Hepatocyte (in vitro differentiated cells): ENCODE data around the gene IZUMO1. TPM values are rescaled to one million over a fixed set of nuclear protein-coding genes. Genes with fewer than 3 reads are reported as not detected.
"Not testable (repeated sequence)": the region's sequence is repeated elsewhere in the genome, so short reads cannot be mapped to it uniquely, and the experiment has no call there.

Experiments
- DNase-seq: peaks from one replicate; pipeline ENCODE4 v3.0.0-alpha.2; 2016; ENCODE audit warnings: low spot score
- H2AFZ ChIP-seq: fragments of 200-600 bp; sonication (generic); 2 replicates; pipeline ENCODE4 v1.6.0; 2016; ENCODE audit warnings: antibody characterized with exemption, mild to moderate bottlenecking
- H3K27ac ChIP-seq: fragments of 200-600 bp; sonication (generic); 2 replicates; pipeline ENCODE4 v1.5.1; 2016; ENCODE audit warnings: mild to moderate bottlenecking
- H3K27me3 ChIP-seq: fragments of 200-600 bp; sonication (generic); 2 replicates; pipeline ENCODE4 v1.6.1; 2016
- H3K36me3 ChIP-seq: fragments of 200-600 bp; sonication (generic); replicated peaks from 2 replicates; pipeline ENCODE4 v1.5.1; 2016; ENCODE audit warnings: low read depth; ENCODE audit not compliant: insufficient read depth
- H3K4me1 ChIP-seq: fragments of 200-600 bp; sonication (generic); 2 replicates; pipeline ENCODE4 v1.5.1; 2016; ENCODE audit warnings: mild to moderate bottlenecking, moderate library complexity; ENCODE audit not compliant: insufficient read depth
- H3K4me2 ChIP-seq: fragments of 200-600 bp; sonication (generic); 2 replicates; pipeline ENCODE4 v1.6.0; 2016
- H3K4me3 ChIP-seq: fragments of 200-600 bp; sonication (generic); 2 replicates; pipeline ENCODE4 v1.5.1; 2016; ENCODE audit warnings: mild to moderate bottlenecking
- H3K79me2 ChIP-seq: fragments of 200-600 bp; sonication (generic); 2 replicates; pipeline ENCODE4 v1.6.0; 2017; ENCODE audit warnings: mild to moderate bottlenecking
- H3K9me2 ChIP-seq: fragments of 200-600 bp; sonication (generic); replicated peaks from 2 replicates; pipeline ENCODE4 v1.6.0; 2017; ENCODE audit warnings: mild to moderate bottlenecking; ENCODE audit not compliant: insufficient read depth
- H3K9me3 ChIP-seq: fragments of 200-600 bp; sonication (generic); 2 replicates; pipeline ENCODE4 v1.5.1; 2016; ENCODE audit warnings: low read depth, mild to moderate bottlenecking
- H4K20me1 ChIP-seq: fragments of 200-600 bp; sonication (generic); 2 replicates; pipeline ENCODE4 v1.6.0; 2016; ENCODE audit warnings: mild to moderate bottlenecking; ENCODE audit not compliant: insufficient read depth, poor library complexity, severe bottlenecking
- EZH2 ChIP-seq: fragments of 200-600 bp; sonication (generic); IDR thresholded peaks from 2 replicates; pipeline ENCODE4 v1.6.1; 2016; ENCODE audit warnings: antibody characterized with exemption, mild to moderate bottlenecking, borderline replicate concordance
- EZH2phosphoT487 ChIP-seq: fragments of 200-600 bp; sonication (generic); IDR thresholded peaks from one replicate; pipeline ENCODE4 v1.6.1; 2018; ENCODE audit warnings: antibody characterized with exemption, mild to moderate bottlenecking, low read depth, moderate library complexity; ENCODE audit not compliant: unreplicated experiment, severe bottlenecking
- WGBS: methylation state at CpG from one replicate; pipeline ENCODE4 v1.1.6; 2016; ENCODE audit warnings: low lambda C conversion rate; ENCODE audit errors: missing lambda C conversion rate; 5-methylcytosine and 5-hydroxymethylcytosine counted together
- polyA plus RNA-seq: library from polyadenylated mRNA; unstranded; fragments of >200 nt; fragmentation: Nextera tagmentation; extraction: Ambion mirVana; gene quantifications from 2 replicates; pipeline ENCODE4 v1.2.1, GENCODE V29; 2016
- total RNA-seq: library from RNA; depleted of rRNA; stranded (reverse); fragments of >200 nt; gene quantifications from 2 replicates; pipeline ENCODE4 v1.2.3, GENCODE V29; 2014
- TF ChIP-seq, protein P1 (sequence below): fragments of 200-600 bp; sonication (generic); IDR thresholded peaks from 2 replicates; pipeline ENCODE4 v1.5.1; 2016; ENCODE audit warnings: antibody characterized with exemption, mild to moderate bottlenecking; ENCODE audit not compliant: poor library complexity

IZUMO1 gene
- total and polyA plus RNA-seq, 2 experiments from 2014 or later = 0.52 to 0.57 TPM

- H3K27me3 ChIP-seq = no peaks in the 10 kb centered on the region
- H3K4me1 ChIP-seq = peaks cover 16% of the 10 kb centered on the region
- no peaks in the 10 kb centered on the region for H3K36me3 ChIP-seq
- H3K9me3 ChIP-seq = no peaks in the 10 kb centered on the region
- H3K79me2 ChIP-seq = peaks cover 4% of the 10 kb centered on the region
- no peak for DNase-seq
- WGBS = 77% methylated on average over 4 of the region's 4 CpGs
- H2AFZ ChIP-seq = no peak overlapping the region
- H3K4me3 ChIP-seq = no peak overlapping the region
- TF ChIP-seq EZH2phosphoT487 (no peak), EZH2 (no peak)
- TF ChIP-seq, protein P1, sequence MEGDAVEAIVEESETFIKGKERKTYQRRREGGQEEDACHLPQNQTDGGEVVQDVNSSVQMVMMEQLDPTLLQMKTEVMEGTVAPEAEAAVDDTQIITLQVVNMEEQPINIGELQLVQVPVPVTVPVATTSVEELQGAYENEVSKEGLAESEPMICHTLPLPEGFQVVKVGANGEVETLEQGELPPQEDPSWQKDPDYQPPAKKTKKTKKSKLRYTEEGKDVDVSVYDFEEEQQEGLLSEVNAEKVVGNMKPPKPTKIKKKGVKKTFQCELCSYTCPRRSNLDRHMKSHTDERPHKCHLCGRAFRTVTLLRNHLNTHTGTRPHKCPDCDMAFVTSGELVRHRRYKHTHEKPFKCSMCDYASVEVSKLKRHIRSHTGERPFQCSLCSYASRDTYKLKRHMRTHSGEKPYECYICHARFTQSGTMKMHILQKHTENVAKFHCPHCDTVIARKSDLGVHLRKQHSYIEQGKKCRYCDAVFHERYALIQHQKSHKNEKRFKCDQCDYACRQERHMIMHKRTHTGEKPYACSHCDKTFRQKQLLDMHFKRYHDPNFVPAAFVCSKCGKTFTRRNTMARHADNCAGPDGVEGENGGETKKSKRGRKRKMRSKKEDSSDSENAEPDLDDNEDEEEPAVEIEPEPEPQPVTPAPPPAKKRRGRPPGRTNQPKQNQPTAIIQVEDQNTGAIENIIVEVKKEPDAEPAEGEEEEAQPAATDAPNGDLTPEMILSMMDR = no peak
- H3K27ac ChIP-seq = no peak overlapping the region
- no peaks in the 10 kb centered on the region for H3K9me2 ChIP-seq
- no peak overlapping the region for H3K4me2 ChIP-seq
- H4K20me1 ChIP-seq = no peaks in the 10 kb centered on the region
These were observed 48.7 kb downstream of the IZUMO1 start for GRCh38 chr19:48698046-48698445.

DNA sequence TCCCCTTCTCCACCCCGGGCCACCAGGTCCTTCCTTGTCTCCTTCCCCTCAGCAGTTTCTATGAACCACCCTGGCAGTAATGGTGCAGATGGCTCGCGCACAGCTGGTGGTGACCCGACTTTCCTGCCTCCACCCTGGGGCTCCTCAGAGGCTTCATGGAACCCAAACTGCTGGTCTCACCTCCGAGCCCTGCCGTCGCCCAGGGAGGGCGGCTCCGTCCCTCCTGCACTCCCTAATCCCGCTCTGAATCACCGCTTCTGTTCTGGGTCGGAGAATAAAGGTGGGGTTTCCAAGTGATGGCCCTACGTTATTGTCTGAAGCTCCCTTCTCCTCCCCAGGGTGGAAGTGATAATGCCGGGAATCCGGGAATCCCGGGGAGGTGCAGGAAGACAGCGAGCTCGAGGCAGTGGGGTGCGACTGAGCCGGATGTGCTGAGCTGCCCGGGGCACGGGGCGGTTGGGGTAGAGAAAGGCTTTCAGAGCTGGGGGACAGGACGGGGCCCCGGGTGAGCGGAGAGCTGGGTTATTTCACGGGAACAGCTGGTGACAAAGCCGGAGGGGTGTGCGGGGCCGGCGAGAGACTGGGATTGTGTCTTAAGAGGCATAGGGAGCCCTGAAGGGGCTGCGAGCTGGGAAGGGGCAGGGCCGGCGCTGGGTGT is 50.2 kb downstream of the IZUMO1 start:
- Histone ChIP-seq H3K27me3 (no peaks in the 10 kb centered on the region), H2AFZ (peak overlapping the region; percentile 62), H3K79me2 (peaks cover 4% of the 10 kb centered on the region), H3K4me2 (peak overlapping the region; percentile 74), H3K4me1 (peaks cover 16% of the 10 kb centered on the region), H3K9me2 (no peaks in the 10 kb centered on the region), H3K27ac (peak overlapping the region; percentile 94), H3K36me3 (no peaks in the 10 kb centered on the region), H4K20me1 (no peaks in the 10 kb centered on the region), H3K9me3 (no peaks in the 10 kb centered on the region), H3K4me3 (peak overlapping the region; percentile 31)
- peak; percentile 68 for TF ChIP-seq EZH2
- TF ChIP-seq, protein P1 = no peak
- no peak for DNase-seq
- WGBS = 4% methylated on average over 34 of the region's 34 CpGs

DNA sequence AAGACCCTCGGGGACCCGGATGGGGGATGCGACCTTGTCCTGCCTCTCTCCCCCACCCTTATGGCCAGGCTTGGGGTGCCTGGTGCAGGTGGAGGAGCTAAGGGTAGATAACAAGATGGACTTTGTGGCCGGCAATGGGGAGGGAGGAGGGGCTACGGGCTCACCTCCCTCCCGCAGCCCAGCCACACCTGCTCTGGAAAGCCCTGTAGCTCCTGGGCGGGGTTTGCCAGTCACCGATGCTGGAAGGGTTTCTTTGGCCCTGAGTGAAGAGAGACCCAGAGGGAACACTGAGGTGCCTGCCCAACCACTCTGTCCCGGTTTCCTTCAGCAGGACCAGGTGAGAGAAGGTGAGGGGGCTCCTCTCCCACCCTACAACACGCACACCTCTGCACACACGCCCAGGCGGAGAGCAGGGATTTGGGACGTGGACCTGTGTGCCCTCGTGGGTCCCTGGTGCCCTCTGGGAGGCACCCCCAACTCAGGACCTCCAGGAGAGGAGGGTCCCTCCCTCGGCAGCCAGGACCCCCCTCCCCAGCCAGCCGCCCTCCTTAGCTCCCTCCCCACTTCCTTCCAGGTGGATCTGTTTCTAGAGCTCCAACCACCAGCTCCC is 50.9 kb downstream of the IZUMO1 start, which contains the start of gene FUT2:
TSS of gene FUT2 (plus strand) at position 229 of the 610 bp plus-strand sequence. CDS start 6,986 bp downstream, outside the sequence.
- no peak for TF ChIP-seq EZH2phosphoT487
- no peak for TF ChIP-seq EZH2
- TF ChIP-seq, protein P1 = no peak
- peak within 1 kb of the TSS; percentile 62 for H2AFZ ChIP-seq
- no peaks in the 10 kb centered on the region for H3K27me3 ChIP-seq
- peak; percentile 89 for DNase-seq
- no peaks in the 10 kb centered on the region for H3K9me2 ChIP-seq
- peaks cover 4% of the 10 kb centered on the region for H3K79me2 ChIP-seq
- no peaks in the 10 kb centered on the region for H3K36me3 ChIP-seq
- H3K4me1 ChIP-seq = peaks cover 16% of the 10 kb centered on the region
- H3K27ac ChIP-seq = peak within 1 kb of the TSS; percentile 94
- peak within 1 kb of the TSS; percentile 74 for H3K4me2 ChIP-seq
- H4K20me1 ChIP-seq = no peaks in the 10 kb centered on the region
- no peaks in the 10 kb centered on the region for H3K9me3 ChIP-seq
- H3K4me3 ChIP-seq = peak within 1 kb of the TSS; percentile 31
- WGBS = 23% methylated on average over 14 of the region's 16 CpGs

DNA sequence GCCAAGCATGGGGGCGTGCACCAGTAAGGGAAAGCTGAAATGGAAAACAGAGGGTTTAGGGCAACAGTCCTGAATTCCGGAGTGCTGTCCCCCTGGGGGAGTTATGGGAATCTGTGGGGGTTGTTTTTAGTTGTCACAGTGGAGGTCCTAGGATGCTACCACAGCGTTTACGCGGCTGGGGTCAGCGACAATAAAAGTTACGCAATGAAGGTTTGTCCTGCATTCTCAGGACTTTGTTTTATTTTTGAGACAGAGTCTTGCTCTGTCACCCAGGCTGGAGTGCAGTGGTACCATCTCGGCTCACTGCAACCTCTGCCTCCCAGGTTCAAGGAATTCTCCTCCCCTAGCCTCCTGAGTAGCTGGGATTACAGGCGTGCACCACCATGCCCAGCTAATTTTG is 53.1 kb downstream of the IZUMO1 start:
- not testable (repeated sequence) for H4K20me1 ChIP-seq, H3K79me2 ChIP-seq, DNase-seq, H3K27me3 ChIP-seq, H3K36me3 ChIP-seq, H3K4me3 ChIP-seq, H3K9me2 ChIP-seq, H3K9me3 ChIP-seq, H3K4me2 ChIP-seq, H2AFZ ChIP-seq, H3K27ac ChIP-seq
- H3K4me1 ChIP-seq = peaks cover 16% of the 10 kb centered on the region
- 89% methylated on average over 9 of the region's 9 CpGs for WGBS
